Activated naive CD4-positive, alpha-beta T cell treated with anti-CD3 and anti-CD28 coated beads, Interleukin-2, amount 50 U/mL, for 16 hours (primary cell): ENCODE measurements around the gene GAS2L3.
"Not testable (repeated sequence)": the region's sequence is repeated elsewhere in the genome, so short reads cannot be mapped to it uniquely, and the experiment has no call there.

ENCODE experiments used
- DNase-seq: peaks from one replicate; pipeline ENCODE4 v3.0.0-alpha.2; 2020

The GAS2L3 gene

GRCh38 chr12:100576331-100577036 is 3.0 kb downstream of the GAS2L3 start:
- DNase-seq: no peak

GRCh38 chr12:100578923-100579322 is 5.4 kb downstream of the GAS2L3 start:
- DNase-seq: no peak

- no peak for DNase-seq
Measured at GRCh38 chr12:100579844-100580243, 6.4 kb downstream of the GAS2L3 start.

- DNase-seq: no peak
Measured at GRCh38 chr12:100584256-100584655, 10.8 kb downstream of the GAS2L3 start.

GRCh38 chr12:100591979-100592378 is 18.5 kb downstream of the GAS2L3 start:
- no peak for DNase-seq

- DNase-seq: no peak
Measured at GRCh38 chr12:100593490-100593889, 20.0 kb downstream of the GAS2L3 start.

- DNase-seq: no peak
Measured at GRCh38 chr12:100601626-100602025, 28.1 kb downstream of the GAS2L3 start.

- not testable (repeated sequence) for DNase-seq
Measured at GRCh38 chr12:100602997-100603396, 29.5 kb downstream of the GAS2L3 start.

- no peak for DNase-seq
Measured at GRCh38 chr12:100608776-100609175, 35.3 kb downstream of the GAS2L3 start.

- DNase-seq: no peak
Measured at GRCh38 chr12:100610666-100611430, 37.4 kb downstream of the GAS2L3 start.

- DNase-seq: no peak
Measured at GRCh38 chr12:100612606-100613005, 39.1 kb downstream of the GAS2L3 start.

- no peak for DNase-seq
Measured at GRCh38 chr12:100624571-100624970, 51.1 kb downstream of the GAS2L3 start.

GRCh38 chr12:100632445-100632892 is 59.0 kb downstream of the GAS2L3 start:
- no peak for DNase-seq

GRCh38 chr12:100633082-100633785 is 59.8 kb downstream of the GAS2L3 start:
- not testable (repeated sequence) for DNase-seq

- no peak for DNase-seq
Measured at GRCh38 chr12:100643246-100643645, 69.8 kb downstream of the GAS2L3 start.

- DNase-seq: no peak
Measured at GRCh38 chr12:100646896-100647295, 73.4 kb downstream of the GAS2L3 start.

GRCh38 chr12:100651108-100651507 is 77.6 kb downstream of the GAS2L3 start:
- no peak for DNase-seq

- no peak for DNase-seq
Measured at GRCh38 chr12:100651694-100652093, 78.2 kb downstream of the GAS2L3 start.

- DNase-seq: no peak
Measured at GRCh38 chr12:100652488-100652887, 79.0 kb downstream of the GAS2L3 start.

- DNase-seq: no peak
Measured at GRCh38 chr12:100656141-100656540, 82.7 kb downstream of the GAS2L3 start.

GRCh38 chr12:100656856-100657255 is 83.4 kb downstream of the GAS2L3 start:
- no peak for DNase-seq

GRCh38 chr12:100661300-100661951 is 87.9 kb downstream of the GAS2L3 start:
- no peak for DNase-seq

- DNase-seq: no peak
Measured at GRCh38 chr12:100666588-100666987, 93.1 kb downstream of the GAS2L3 start.
